Ishikawa (cell line): ENCODE measurements around the gene ZNF48.

ENCODE experiments used
- CEBPB ChIP-seq: IDR thresholded peaks from 2 replicates; pipeline ENCODE4 v1.6.1; 2012
- CREB1 ChIP-seq: IDR thresholded peaks from 2 replicates; pipeline ENCODE4 v1.6.1; 2012; ENCODE audit warnings: low read depth
- EGR1 ChIP-seq: IDR thresholded peaks from 2 replicates; pipeline ENCODE4 v1.6.1; 2012
- EP300 ChIP-seq: IDR thresholded peaks from 2 replicates; pipeline ENCODE4 v1.6.1; 2012; ENCODE audit warnings: borderline replicate concordance
- FOXM1 ChIP-seq: IDR thresholded peaks from 2 replicates; pipeline ENCODE4 v1.6.1; 2012; ENCODE audit warnings: low read depth, borderline replicate concordance
- NFIC ChIP-seq: IDR thresholded peaks from 2 replicates; pipeline ENCODE4 v1.6.1; 2012
- RAD21 ChIP-seq: IDR thresholded peaks from 2 replicates; pipeline ENCODE4 v1.6.1; 2012; ENCODE audit warnings: low read depth
- REST ChIP-seq: IDR thresholded peaks from 2 replicates; pipeline ENCODE4 v1.6.1; 2012; ENCODE audit warnings: low read depth, mild to moderate bottlenecking
- TAF1 ChIP-seq: IDR thresholded peaks from 2 replicates; pipeline ENCODE4 v1.6.1; 2012; ENCODE audit warnings: low read depth, mild to moderate bottlenecking
- TCF12 ChIP-seq: IDR thresholded peaks from 2 replicates; pipeline ENCODE4 v1.6.1; 2012; ENCODE audit warnings: low read depth
- TEAD4 ChIP-seq: IDR thresholded peaks from 2 replicates; pipeline ENCODE4 v1.6.1; 2012
- YY1 ChIP-seq: IDR thresholded peaks from 2 replicates; pipeline ENCODE4 v1.6.1; 2012; ENCODE audit warnings: low read depth
- ZBTB7A ChIP-seq: IDR thresholded peaks from 2 replicates; pipeline ENCODE4 v1.6.1; 2012; ENCODE audit warnings: low read depth
- TF ChIP-seq, protein P1 (sequence below): IDR thresholded peaks from 2 replicates; pipeline ENCODE4 v1.6.1; 2012
- TF ChIP-seq, protein P2 (sequence below): IDR thresholded peaks from 2 replicates; pipeline ENCODE4 v1.6.1; 2012

Gene ZNF48

GRCh38 chr16:30398661-30399434 lies 3.6 kb downstream of the ZNF48 start:
- TF ChIP-seq TCF12 (no peak), CEBPB (no peak), CREB1 (no peak), RAD21 (no peak), FOXM1 (no peak), NFIC (no peak), EP300 (no peak), ZBTB7A (no peak)

- TF ChIP-seq TCF12: no peak
Observed at GRCh38 chr16:30399435-30400186, 4.4 kb downstream of the ZNF48 start.

- TF ChIP-seq TEAD4: no peak
Observed at GRCh38 chr16:30401768-30402425, 6.7 kb downstream of the ZNF48 start.

GRCh38 chr16:30406795-30407101 lies 11.5 kb downstream of the ZNF48 start:
- TF ChIP-seq YY1: no peak
- no peak for TF ChIP-seq RAD21
- TF ChIP-seq, protein P1, sequence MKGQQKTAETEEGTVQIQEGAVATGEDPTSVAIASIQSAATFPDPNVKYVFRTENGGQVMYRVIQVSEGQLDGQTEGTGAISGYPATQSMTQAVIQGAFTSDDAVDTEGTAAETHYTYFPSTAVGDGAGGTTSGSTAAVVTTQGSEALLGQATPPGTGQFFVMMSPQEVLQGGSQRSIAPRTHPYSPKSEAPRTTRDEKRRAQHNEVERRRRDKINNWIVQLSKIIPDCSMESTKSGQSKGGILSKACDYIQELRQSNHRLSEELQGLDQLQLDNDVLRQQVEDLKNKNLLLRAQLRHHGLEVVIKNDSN: no peak
- no peak for TF ChIP-seq ZBTB7A
- TF ChIP-seq REST: no peak

DNA sequence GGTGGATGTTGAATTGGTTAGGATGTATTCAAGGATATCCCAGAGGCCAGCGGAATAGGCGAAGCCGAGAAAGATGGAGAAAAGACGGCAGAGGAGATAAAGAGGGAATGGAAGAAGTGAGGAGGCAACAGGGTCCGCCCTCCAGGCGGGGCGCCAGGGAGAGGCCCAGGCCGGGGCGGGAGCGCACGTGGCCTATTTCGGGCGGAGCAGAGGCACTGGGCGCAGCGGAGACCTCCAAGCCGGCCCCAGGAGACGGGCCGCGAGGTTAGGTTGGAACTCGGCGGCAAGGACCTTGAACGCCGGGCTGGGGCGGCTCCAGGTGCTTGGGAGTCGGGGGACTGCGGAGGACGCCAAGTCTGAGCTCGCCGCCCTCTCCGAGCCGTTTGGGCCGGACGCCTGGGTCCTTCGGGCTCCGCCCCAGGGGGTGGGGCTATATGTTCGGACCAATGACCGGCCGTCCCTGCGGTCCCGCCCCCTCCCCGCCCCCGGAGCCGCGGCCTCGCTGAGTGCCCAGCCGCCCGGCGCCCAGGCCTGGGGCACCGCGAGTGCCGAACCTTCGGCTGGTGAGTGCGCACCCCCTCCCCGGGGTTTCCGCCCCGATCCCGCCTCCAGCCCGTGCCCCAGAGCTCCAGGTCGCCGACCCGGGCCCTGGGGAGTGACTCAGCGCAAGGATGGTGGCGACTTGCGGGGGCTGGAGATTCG lies 12.0 kb downstream of the ZNF48 start, which contains the start of gene ZNF771:
Gene ZNF771, plus strand, starts transcription at position 505 of the 702 bp plus-strand sequence. CDS start 448 bp downstream, outside the sequence.
- TF ChIP-seq, protein P1: peak; percentile 86
- TF ChIP-seq TAF1 (peak; percentile 82), YY1 (0 out of 2 replicates have a peak, but pooled peaks have one; percentile 8), EP300 (no peak), CREB1 (no peak), TEAD4 (no peak), REST (peak; percentile 25; the same call in 1 of the 2 replicates), RAD21 (no peak), ZBTB7A (0 out of 2 replicates have a peak, but pooled peaks have one; percentile 59), NFIC (peak; percentile 54), CEBPB (no peak), EGR1 (no peak; the same call in none of the 2 replicates), FOXM1 (no peak), TCF12 (peak; percentile 14; the same call in 1 of the 2 replicates)
- TF ChIP-seq, protein P2, sequence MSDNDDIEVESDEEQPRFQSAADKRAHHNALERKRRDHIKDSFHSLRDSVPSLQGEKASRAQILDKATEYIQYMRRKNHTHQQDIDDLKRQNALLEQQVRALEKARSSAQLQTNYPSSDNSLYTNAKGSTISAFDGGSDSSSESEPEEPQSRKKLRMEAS: peak; percentile 94
